HepG2 (cell line): ENCODE results near the gene GGA2. TPM values are rescaled to one million over a fixed set of nuclear protein-coding genes. Genes with fewer than 3 reads are reported as not detected.

ENCODE experiments used
- FLYWCH1 ChIP-seq: sonication (generic); formaldehyde crosslinking; IDR thresholded peaks from 2 replicates; pipeline ENCODE4 v1.8.1; 2023; ENCODE audit warnings: mild to moderate bottlenecking, missing genetic modification reagents
- KDM5A ChIP-seq: fragments of 200-600 bp; sonication (generic); IDR thresholded peaks from 2 replicates; pipeline ENCODE4 v1.7.0; 2018; ENCODE audit warnings: antibody characterized with exemption, mild to moderate bottlenecking, low read length, borderline replicate concordance
- KLF6 ChIP-seq: IDR thresholded peaks from 2 replicates; pipeline ENCODE4 v1.8.0; 2016; ENCODE audit warnings: missing biosample characterization, missing genetic modification reagents
- NFE2L1 ChIP-seq: sonication (generic); formaldehyde crosslinking; IDR thresholded peaks from 2 replicates; pipeline ENCODE4 v1.4.0; 2020; ENCODE audit warnings: missing genetic modification reagents, mild to moderate bottlenecking, borderline replicate concordance
- RARA ChIP-seq: IDR thresholded peaks from 2 replicates; pipeline ENCODE4 v1.6.1; 2016; ENCODE audit warnings: missing genetic modification reagents, missing compliant biosample characterization
- SAFB2 ChIP-seq: sonication (generic); formaldehyde crosslinking; IDR thresholded peaks from 2 replicates; pipeline ENCODE4 v1.5.1; 2020; ENCODE audit warnings: missing genetic modification reagents, low read depth, mild to moderate bottlenecking, borderline replicate concordance
- SMAD1 ChIP-seq: sonication (generic); formaldehyde crosslinking; IDR thresholded peaks from 2 replicates; pipeline ENCODE4 v1.4.0; 2020; ENCODE audit warnings: missing genetic modification reagents, low read depth, mild to moderate bottlenecking, borderline replicate concordance
- TSC22D2 ChIP-seq: sonication (generic); formaldehyde crosslinking; IDR thresholded peaks from 2 replicates; pipeline ENCODE4 v1.5.1; 2020; ENCODE audit warnings: missing genetic modification reagents, mild to moderate bottlenecking, borderline replicate concordance
- ZBTB38 ChIP-seq: sonication (generic); formaldehyde crosslinking; IDR thresholded peaks from 2 replicates; pipeline ENCODE4 v1.5.1; 2020; ENCODE audit warnings: mild to moderate bottlenecking, missing genetic modification reagents
- ZMYM4 ChIP-seq: sonication (generic); formaldehyde crosslinking; IDR thresholded peaks from 2 replicates; pipeline ENCODE4 v1.8.1; 2023; ENCODE audit warnings: mild to moderate bottlenecking, missing genetic modification reagents
- ZNF207 ChIP-seq: fragments of 450-650 bp; IDR thresholded peaks from 2 replicates; pipeline ENCODE4 v1.6.1; 2016; ENCODE audit warnings: antibody characterized with exemption, borderline replicate concordance
- polyA plus RNA-seq, 8 experiments: library from polyadenylated mRNA; depleted of rRNA in 3 of 8; stranded (reverse) in 7 of 8; unstranded in 1 of 8; fragments of >200 nt; fragmentation: Illumina TruSeq in 4 of 8; extraction: Trizol in 4 of 8; gene quantifications; 2 replicates each; pipeline versions ENCODE4 v1.2.1 to v1.2.3, GENCODE V29; 2011 to 2016; ENCODE audit warnings: low read depth in 4 of 8, missing spikeins in 1 of 8, mixed read lengths in 1 of 8; ENCODE audit not compliant: insufficient read depth in 1 of 8
- total RNA-seq, 5 experiments: library from RNA; depleted of rRNA; stranded (reverse); fragments of >200 nt; fragmentation: Illumina TruSeq; extraction: Trizol; gene quantifications; 2 replicates each; pipeline ENCODE4 v1.2.3, GENCODE V29; 2016; ENCODE audit warnings: low read depth in 1 of 5
- TF ChIP-seq, protein P1 (sequence below): sonication (generic); formaldehyde crosslinking; IDR thresholded peaks from 2 replicates; pipeline ENCODE4 v1.5.0; 2020; ENCODE audit warnings: mild to moderate bottlenecking, missing genetic modification reagents
- TF ChIP-seq, protein P2 (sequence below): sonication (generic); formaldehyde crosslinking; IDR thresholded peaks from 2 replicates; pipeline ENCODE4 v1.8.1; 2023; ENCODE audit warnings: mild to moderate bottlenecking, missing genetic modification reagents
- TF ChIP-seq, protein P3 (sequence below): sonication (generic); formaldehyde crosslinking; IDR thresholded peaks from 2 replicates; pipeline ENCODE4 v1.4.0; 2020; ENCODE audit warnings: missing genetic modification reagents
- TF ChIP-seq, protein P4 (sequence below): sonication (generic); formaldehyde crosslinking; IDR thresholded peaks from 2 replicates; pipeline ENCODE4 v1.5.0; 2020; ENCODE audit warnings: mild to moderate bottlenecking, missing genetic modification reagents, borderline replicate concordance
- TF ChIP-seq, protein P5 (sequence below): sonication (generic); formaldehyde crosslinking; IDR thresholded peaks from 2 replicates; pipeline ENCODE4 v1.8.1; 2022; ENCODE audit warnings: mild to moderate bottlenecking, missing genetic modification reagents

Gene GGA2
- total and polyA plus RNA-seq, 2 of the 13 experiments (the other 11 are each of a cell fraction or from before 2014, with no cell fraction given), result 51.5 to 69.8 TPM

- TF ChIP-seq, protein P1, sequence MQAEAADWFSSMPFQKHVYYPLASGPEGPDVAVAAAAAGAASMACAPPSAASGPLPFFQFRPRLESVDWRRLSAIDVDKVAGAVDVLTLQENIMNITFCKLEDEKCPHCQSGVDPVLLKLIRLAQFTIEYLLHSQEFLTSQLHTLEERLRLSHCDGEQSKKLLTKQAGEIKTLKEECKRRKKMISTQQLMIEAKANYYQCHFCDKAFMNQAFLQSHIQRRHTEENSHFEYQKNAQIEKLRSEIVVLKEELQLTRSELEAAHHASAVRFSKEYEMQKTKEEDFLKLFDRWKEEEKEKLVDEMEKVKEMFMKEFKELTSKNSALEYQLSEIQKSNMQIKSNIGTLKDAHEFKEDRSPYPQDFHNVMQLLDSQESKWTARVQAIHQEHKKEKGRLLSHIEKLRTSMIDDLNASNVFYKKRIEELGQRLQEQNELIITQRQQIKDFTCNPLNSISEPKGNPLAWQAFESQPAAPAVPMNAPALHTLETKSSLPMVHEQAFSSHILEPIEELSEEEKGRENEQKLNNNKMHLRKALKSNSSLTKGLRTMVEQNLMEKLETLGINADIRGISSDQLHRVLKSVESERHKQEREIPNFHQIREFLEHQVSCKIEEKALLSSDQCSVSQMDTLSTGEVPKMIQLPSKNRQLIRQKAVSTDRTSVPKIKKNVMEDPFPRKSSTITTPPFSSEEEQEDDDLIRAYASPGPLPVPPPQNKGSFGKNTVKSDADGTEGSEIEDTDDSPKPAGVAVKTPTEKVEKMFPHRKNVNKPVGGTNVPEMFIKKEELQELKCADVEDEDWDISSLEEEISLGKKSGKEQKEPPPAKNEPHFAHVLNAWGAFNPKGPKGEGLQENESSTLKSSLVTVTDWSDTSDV, result peak; percentile 37; the same call in 1 of the 2 replicates
- TF ChIP-seq ZNF207 (no peak), NFE2L1 (no peak), ZMYM4 (no peak), SAFB2 (CRISPR knock-in tag) (no peak; the same call in 1 of the 2 replicates), TSC22D2 (CRISPR knock-in tag) (no peak), SMAD1 (CRISPR knock-in tag) (peak; percentile 3; the same call in 1 of the 2 replicates), ZBTB38 (CRISPR knock-in tag) (peak; percentile 23; the same call in 1 of the 2 replicates), KLF6 (CRISPR knock-in tag) (peak; percentile 58; the same call in 1 of the 2 replicates), FLYWCH1 (peak; percentile 68; the same call in 1 of the 2 replicates), KDM5A (peak; percentile 89), RARA (CRISPR knock-in tag) (0 out of 2 replicates have a peak, but pooled peaks have one; percentile 11)
- TF ChIP-seq, protein P2, sequence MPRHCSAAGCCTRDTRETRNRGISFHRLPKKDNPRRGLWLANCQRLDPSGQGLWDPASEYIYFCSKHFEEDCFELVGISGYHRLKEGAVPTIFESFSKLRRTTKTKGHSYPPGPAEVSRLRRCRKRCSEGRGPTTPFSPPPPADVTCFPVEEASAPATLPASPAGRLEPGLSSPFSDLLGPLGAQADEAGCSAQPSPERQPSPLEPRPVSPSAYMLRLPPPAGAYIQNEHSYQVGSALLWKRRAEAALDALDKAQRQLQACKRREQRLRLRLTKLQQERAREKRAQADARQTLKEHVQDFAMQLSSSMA (CRISPR knock-in tag), result 0 out of 2 replicates have a peak, but pooled peaks have one; percentile 1
- TF ChIP-seq, protein P3, sequence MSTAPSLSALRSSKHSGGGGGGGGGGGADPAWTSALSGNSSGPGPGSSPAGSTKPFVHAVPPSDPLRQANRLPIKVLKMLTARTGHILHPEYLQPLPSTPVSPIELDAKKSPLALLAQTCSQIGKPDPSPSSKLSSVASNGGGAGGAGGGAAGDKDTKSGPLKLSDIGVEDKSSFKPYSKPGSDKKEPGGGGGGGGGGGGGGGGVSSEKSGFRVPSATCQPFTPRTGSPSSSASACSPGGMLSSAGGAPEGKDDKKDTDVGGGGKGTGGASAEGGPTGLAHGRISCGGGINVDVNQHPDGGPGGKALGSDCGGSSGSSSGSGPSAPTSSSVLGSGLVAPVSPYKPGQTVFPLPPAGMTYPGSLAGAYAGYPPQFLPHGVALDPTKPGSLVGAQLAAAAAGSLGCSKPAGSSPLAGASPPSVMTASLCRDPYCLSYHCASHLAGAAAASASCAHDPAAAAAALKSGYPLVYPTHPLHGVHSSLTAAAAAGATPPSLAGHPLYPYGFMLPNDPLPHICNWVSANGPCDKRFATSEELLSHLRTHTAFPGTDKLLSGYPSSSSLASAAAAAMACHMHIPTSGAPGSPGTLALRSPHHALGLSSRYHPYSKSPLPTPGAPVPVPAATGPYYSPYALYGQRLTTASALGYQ, result no peak
- TF ChIP-seq, protein P4, sequence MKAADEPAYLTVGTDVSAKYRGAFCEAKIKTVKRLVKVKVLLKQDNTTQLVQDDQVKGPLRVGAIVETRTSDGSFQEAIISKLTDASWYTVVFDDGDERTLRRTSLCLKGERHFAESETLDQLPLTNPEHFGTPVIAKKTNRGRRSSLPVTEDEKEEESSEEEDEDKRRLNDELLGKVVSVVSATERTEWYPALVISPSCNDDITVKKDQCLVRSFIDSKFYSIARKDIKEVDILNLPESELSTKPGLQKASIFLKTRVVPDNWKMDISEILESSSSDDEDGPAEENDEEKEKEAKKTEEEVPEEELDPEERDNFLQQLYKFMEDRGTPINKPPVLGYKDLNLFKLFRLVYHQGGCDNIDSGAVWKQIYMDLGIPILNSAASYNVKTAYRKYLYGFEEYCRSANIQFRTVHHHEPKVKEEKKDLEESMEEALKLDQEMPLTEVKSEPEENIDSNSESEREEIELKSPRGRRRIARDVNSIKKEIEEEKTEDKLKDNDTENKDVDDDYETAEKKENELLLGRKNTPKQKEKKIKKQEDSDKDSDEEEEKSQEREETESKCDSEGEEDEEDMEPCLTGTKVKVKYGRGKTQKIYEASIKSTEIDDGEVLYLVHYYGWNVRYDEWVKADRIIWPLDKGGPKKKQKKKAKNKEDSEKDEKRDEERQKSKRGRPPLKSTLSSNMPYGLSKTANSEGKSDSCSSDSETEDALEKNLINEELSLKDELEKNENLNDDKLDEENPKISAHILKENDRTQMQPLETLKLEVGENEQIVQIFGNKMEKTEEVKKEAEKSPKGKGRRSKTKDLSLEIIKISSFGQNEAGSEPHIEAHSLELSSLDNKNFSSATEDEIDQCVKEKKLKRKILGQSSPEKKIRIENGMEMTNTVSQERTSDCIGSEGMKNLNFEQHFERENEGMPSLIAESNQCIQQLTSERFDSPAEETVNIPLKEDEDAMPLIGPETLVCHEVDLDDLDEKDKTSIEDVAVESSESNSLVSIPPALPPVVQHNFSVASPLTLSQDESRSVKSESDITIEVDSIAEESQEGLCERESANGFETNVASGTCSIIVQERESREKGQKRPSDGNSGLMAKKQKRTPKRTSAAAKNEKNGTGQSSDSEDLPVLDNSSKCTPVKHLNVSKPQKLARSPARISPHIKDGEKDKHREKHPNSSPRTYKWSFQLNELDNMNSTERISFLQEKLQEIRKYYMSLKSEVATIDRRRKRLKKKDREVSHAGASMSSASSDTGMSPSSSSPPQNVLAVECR (CRISPR knock-in tag), result peak; percentile 88; the same call in 1 of the 2 replicates
- TF ChIP-seq, protein P5, sequence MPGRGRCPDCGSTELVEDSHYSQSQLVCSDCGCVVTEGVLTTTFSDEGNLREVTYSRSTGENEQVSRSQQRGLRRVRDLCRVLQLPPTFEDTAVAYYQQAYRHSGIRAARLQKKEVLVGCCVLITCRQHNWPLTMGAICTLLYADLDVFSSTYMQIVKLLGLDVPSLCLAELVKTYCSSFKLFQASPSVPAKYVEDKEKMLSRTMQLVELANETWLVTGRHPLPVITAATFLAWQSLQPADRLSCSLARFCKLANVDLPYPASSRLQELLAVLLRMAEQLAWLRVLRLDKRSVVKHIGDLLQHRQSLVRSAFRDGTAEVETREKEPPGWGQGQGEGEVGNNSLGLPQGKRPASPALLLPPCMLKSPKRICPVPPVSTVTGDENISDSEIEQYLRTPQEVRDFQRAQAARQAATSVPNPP (CRISPR knock-in tag), result peak; percentile 5; the same call in 1 of the 2 replicates
These were observed 47.7 kb upstream of the GGA2 start (continued) for GRCh38 chr16:23557779-23558702.
